H9 (cell line): ENCODE measurements around the gene SULT1A1. TPM values are rescaled to one million over a fixed set of nuclear protein-coding genes. Genes with fewer than 3 reads are reported as not detected.
A peak's percentile ranks its signal among the peaks of the same experiment; 100 is the strongest.

ENCODE experiments used
- DNase-seq: peaks from one replicate; pipeline ENCODE4 v3.0.0-alpha.2; 2017
- H2AFZ ChIP-seq: one replicate; pipeline ENCODE4 v1.6.1; 2013; ENCODE audit warnings: mild to moderate bottlenecking, low read length, control low read depth, moderate library complexity
- H2AK5ac ChIP-seq: 2 replicates; pipeline ENCODE4 v1.6.1; 2013; ENCODE audit warnings: low read length, control low read depth, mixed read lengths; ENCODE audit not compliant: insufficient read length
- H2BK120ac ChIP-seq: one replicate; pipeline ENCODE4 v1.6.1; 2013; ENCODE audit warnings: low read depth, mild to moderate bottlenecking, low read length, control low read depth, inconsistent platforms; ENCODE audit not compliant: poor library complexity, severe bottlenecking
- H2BK12ac ChIP-seq: 2 replicates; pipeline ENCODE4 v1.6.1; 2013; ENCODE audit warnings: low read length, control low read depth, mixed read lengths, low read depth; ENCODE audit not compliant: insufficient read length
- H2BK15ac ChIP-seq: 2 replicates; pipeline ENCODE4 v1.6.1; 2013; ENCODE audit warnings: low read depth, low read length, control low read depth
- H2BK20ac ChIP-seq: one replicate; pipeline ENCODE4 v1.6.1; 2013; ENCODE audit warnings: low read depth, mild to moderate bottlenecking, low read length, control low read depth, inconsistent platforms; ENCODE audit not compliant: poor library complexity, severe bottlenecking
- H2BK5ac ChIP-seq: 2 replicates; pipeline ENCODE4 v1.6.1; 2013; ENCODE audit warnings: low read length, control low read depth, mixed read lengths; ENCODE audit not compliant: insufficient read length
- H3K14ac ChIP-seq: 2 replicates; pipeline ENCODE4 v1.6.1; 2013; ENCODE audit warnings: low read length, control low read depth; ENCODE audit not compliant: insufficient read depth
- H3K18ac ChIP-seq: 2 replicates; pipeline ENCODE4 v1.6.1; 2013; ENCODE audit warnings: low read depth, mild to moderate bottlenecking, mixed read lengths, low read length, control low read depth; ENCODE audit not compliant: insufficient read length
- H3K23ac ChIP-seq: 2 replicates; pipeline ENCODE4 v1.6.1; 2013; ENCODE audit warnings: low read length, control low read depth, mixed read lengths, low read depth; ENCODE audit not compliant: insufficient read length
- H3K23me2 ChIP-seq: 2 replicates; pipeline ENCODE4 v1.6.1; 2013; ENCODE audit warnings: low read depth, mild to moderate bottlenecking, mixed read lengths, low read length, control low read depth; ENCODE audit not compliant: insufficient read length, poor library complexity, severe bottlenecking
- H3K27ac ChIP-seq: 2 replicates; pipeline ENCODE4 v1.5.1; 2013; ENCODE audit warnings: low read length, control low read depth, mixed read lengths, low read depth; ENCODE audit not compliant: insufficient read length
- H3K27me3 ChIP-seq: 2 replicates; pipeline ENCODE4 v1.6.1; 2013; ENCODE audit warnings: low read length, control low read depth, inconsistent platforms; ENCODE audit not compliant: insufficient read depth
- H3K4ac ChIP-seq: 2 replicates; pipeline ENCODE4 v1.6.1; 2013; ENCODE audit warnings: low read depth, mild to moderate bottlenecking, control low read depth, inconsistent platforms, low read length, moderate library complexity
- H3K4me1 ChIP-seq: 2 replicates; pipeline ENCODE4 v1.6.1; 2013; ENCODE audit warnings: low read length, control low read depth, inconsistent platforms; ENCODE audit not compliant: insufficient read depth
- H3K4me2 ChIP-seq: 2 replicates; pipeline ENCODE4 v1.6.1; 2013; ENCODE audit warnings: low read length, control low read depth, mixed read lengths; ENCODE audit not compliant: insufficient read length, insufficient read depth
- H3K56ac ChIP-seq: 2 replicates; pipeline ENCODE4 v1.6.1; 2013; ENCODE audit warnings: low read depth, mild to moderate bottlenecking, mixed read lengths, low read length, control low read depth; ENCODE audit not compliant: insufficient read length
- H3K79me1 ChIP-seq: 2 replicates; pipeline ENCODE4 v1.6.1; 2013; ENCODE audit warnings: low read depth, mild to moderate bottlenecking, moderate library complexity, low read length, control low read depth, inconsistent platforms; ENCODE audit not compliant: insufficient read depth, poor library complexity, severe bottlenecking
- H3K79me2 ChIP-seq: 2 replicates; pipeline ENCODE4 v1.6.1; 2013; ENCODE audit warnings: low read length, control low read depth, inconsistent platforms; ENCODE audit not compliant: insufficient read depth
- H3K9ac ChIP-seq: 2 replicates; pipeline ENCODE4 v1.6.1; 2013; ENCODE audit warnings: low read length, control low read depth, mixed read lengths; ENCODE audit not compliant: insufficient read length; ENCODE audit errors: extremely low read depth
- H3K9me3 ChIP-seq: one replicate; pipeline ENCODE4 v1.6.1; 2013; ENCODE audit warnings: low read depth, low read length, inconsistent platforms; ENCODE audit not compliant: control insufficient read depth
- H3T11ph ChIP-seq: one replicate; pipeline ENCODE4 v1.6.1; 2013; ENCODE audit warnings: mild to moderate bottlenecking, low read length, control low read depth, inconsistent platforms
- H4K20me1 ChIP-seq: one replicate; pipeline ENCODE4 v1.6.1; 2013; ENCODE audit not compliant: control insufficient read depth, insufficient read length, insufficient read depth
- H4K5ac ChIP-seq: 2 replicates; pipeline ENCODE4 v1.6.1; 2013; ENCODE audit warnings: low read depth, mild to moderate bottlenecking, mixed read lengths, low read length, control low read depth; ENCODE audit not compliant: insufficient read length
- H4K8ac ChIP-seq: replicated peaks from 2 replicates; pipeline ENCODE4 v1.6.1; 2013; ENCODE audit warnings: low read length, control low read depth, mixed read lengths, low read depth; ENCODE audit not compliant: insufficient read length
- H4K91ac ChIP-seq: 2 replicates; pipeline ENCODE4 v1.6.1; 2013; ENCODE audit warnings: low read depth, mild to moderate bottlenecking, moderate library complexity, mixed read lengths, low read length, control low read depth; ENCODE audit not compliant: insufficient read length
- H3K27ac Mint-ChIP-seq, 3 experiments: 2 replicates in 2 of 3; 3 replicates in 1 of 3; pipeline ENCODE4 v1.8.0; 2020 to 2021; ENCODE audit warnings: mixed read lengths in 3 of 3, mild to moderate bottlenecking in 1 of 3, moderate library complexity in 1 of 3
- H3K27me3 Mint-ChIP-seq: 2 replicates; pipeline ENCODE4 v1.8.0; 2021; ENCODE audit warnings: low read depth, mild to moderate bottlenecking, moderate library complexity, mixed read lengths
- H3K36me3 Mint-ChIP-seq, 3 experiments: 2 replicates in 2 of 3; 3 replicates in 1 of 3; pipeline ENCODE4 v1.8.0; 2020 to 2021; ENCODE audit warnings: low read depth in 3 of 3, mixed read lengths in 3 of 3; ENCODE audit not compliant: insufficient read depth in 1 of 3
- H3K4me1 Mint-ChIP-seq, 2 experiments: 2 replicates each; pipeline ENCODE4 v1.8.0; 2020; ENCODE audit warnings: mixed read lengths in 2 of 2
- H3K4me3 Mint-ChIP-seq, 2 experiments: 2 replicates in 1 of 2; 3 replicates in 1 of 2; pipeline ENCODE4 v1.8.0; 2020 to 2021; ENCODE audit warnings: mild to moderate bottlenecking in 2 of 2, mixed read lengths in 2 of 2, moderate library complexity in 1 of 2
- H3K9me3 Mint-ChIP-seq, 2 experiments: 2 replicates in 1 of 2; 3 replicates in 1 of 2; pipeline ENCODE4 v1.8.0; 2020; ENCODE audit warnings: mild to moderate bottlenecking in 2 of 2, mixed read lengths in 2 of 2, moderate library complexity in 1 of 2
- CTCF ChIP-seq: fragments of 200-600 bp; sonication (generic); conservative IDR thresholded peaks from 3 replicates; pipeline ENCODE4 v1.8.0; 2021; ENCODE audit warnings: antibody characterized with exemption, mild to moderate bottlenecking
- WGBS: extraction: QIAGEN DNeasy Blood & Tissue Kit; methylation state at CpG from one replicate; pipeline ENCODE4 v1.1.7; 2013; ENCODE audit warnings: missing lambda C conversion rate, low lambda C conversion rate, mixed read lengths; ENCODE audit not compliant: insufficient read length; ENCODE audit errors: extremely low coverage; 5-methylcytosine and 5-hydroxymethylcytosine counted together
- total RNA-seq: library from RNA; stranded (reverse); gene quantifications from 2 replicates; pipeline ENCODE4 v1.2.1, GENCODE V29; 2021

The SULT1A1 gene
- total RNA-seq, 1 experiment from 2014 or later: 4.8 TPM

DNA sequence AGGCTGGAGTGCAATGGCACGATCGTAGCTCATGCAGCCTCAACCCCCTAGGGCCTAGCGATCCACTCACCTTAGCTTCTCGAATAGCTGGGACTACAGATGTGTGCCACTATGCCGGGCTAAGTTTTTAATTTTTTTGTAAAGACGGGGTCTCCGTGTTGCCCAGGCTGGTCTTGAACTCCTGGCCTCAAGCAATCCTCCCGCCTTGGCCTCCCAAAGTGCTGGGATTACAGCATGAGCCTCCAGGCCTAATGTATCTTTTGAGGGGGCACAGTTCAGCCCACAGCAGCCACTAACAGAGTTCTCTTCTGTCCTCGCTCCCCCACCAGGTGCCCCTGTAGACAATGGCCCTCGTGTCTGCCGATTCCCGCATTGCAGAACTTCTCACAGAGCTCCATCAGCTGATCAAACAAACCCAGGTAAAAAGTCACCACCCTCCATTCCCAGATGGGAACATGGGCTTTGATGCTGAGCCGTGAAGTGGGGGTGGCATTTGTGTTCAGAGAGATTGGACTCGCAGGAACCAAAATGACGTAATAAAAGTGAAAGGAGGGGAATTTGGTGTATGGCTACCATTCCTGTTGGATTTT is 29.0 kb downstream of the SULT1A1 start:
- no peaks in the 10 kb centered on the region for H3K23me2 ChIP-seq
- no peaks in the 10 kb centered on the region for H4K20me1 ChIP-seq
- H2BK120ac ChIP-seq: no peak overlapping the region
- H3K4ac ChIP-seq: no peak overlapping the region
- WGBS: no CpG with 5 or more reads among the region's 15 CpGs
- no peak overlapping the region for H3K9ac ChIP-seq
- H3K4me2 ChIP-seq: no peak overlapping the region
- no peaks in the 10 kb centered on the region for H3K79me1 ChIP-seq
- no peak overlapping the region for H2AFZ ChIP-seq
- H3K4me1 ChIP-seq: no peaks in the 10 kb centered on the region
- no peak for DNase-seq
- no peaks in the 10 kb centered on the region for H3K4me1 Mint-ChIP-seq
- H4K91ac ChIP-seq: no peak overlapping the region
- H3K27ac ChIP-seq: no peak overlapping the region
- H3K27me3 Mint-ChIP-seq: no peaks in the 10 kb centered on the region
- H2BK15ac ChIP-seq: no peak overlapping the region
- H2BK5ac ChIP-seq: no peak overlapping the region
- H3K4me3 Mint-ChIP-seq: no peak overlapping the region
- no peak overlapping the region for H4K8ac ChIP-seq
- H3K9me3 Mint-ChIP-seq: no peaks in the 10 kb centered on the region
- no peak overlapping the region for H3K18ac ChIP-seq
- no peak overlapping the region for H4K5ac ChIP-seq
- H3K9me3 ChIP-seq: no peaks in the 10 kb centered on the region
- peak overlapping the region in 1 of 3 experiments; percentile 28; a peak in 1 of 7 replicates for H3K27ac Mint-ChIP-seq
- H3K23ac ChIP-seq: no peak overlapping the region
- no peak overlapping the region for H3T11ph ChIP-seq
- H2AK5ac ChIP-seq: no peak overlapping the region
- no peak overlapping the region for H2BK20ac ChIP-seq
- no peak for TF ChIP-seq CTCF
- H3K56ac ChIP-seq: no peak overlapping the region
- no peaks in the 10 kb centered on the region for H3K27me3 ChIP-seq
- no peaks in the 10 kb centered on the region for H3K79me2 ChIP-seq
- H3K36me3 Mint-ChIP-seq: peaks cover 11 to 27% (median 12%) of the 10 kb centered on the region in 3 experiments; a peak in 6 of 7 replicates
- no peak overlapping the region for H2BK12ac ChIP-seq
- no peak overlapping the region for H3K14ac ChIP-seq
